GM18868 (cell line): Measurements from ENCODE around the gene EHD1.

Experiments used
- ATAC-seq: cut with Tn5 transposase; IDR thresholded peaks from one replicate; pipeline ENCODE4 v1.9.1; 2021; ENCODE audit warnings: mild to moderate bottlenecking, moderate library complexity; ENCODE audit not compliant: unreplicated experiment

EHD1 gene

GRCh38 chr11:64891880-64892279 lies 13.5 kb upstream of the EHD1 start:
- ATAC-seq = no peak

GRCh38 chr11:64891215-64891848 lies 12.9 kb upstream of the EHD1 start:
- ATAC-seq = no peak

- ATAC-seq = no peak
These were observed 12.1 kb upstream of the EHD1 start for GRCh38 chr11:64890522-64890939.

GRCh38 chr11:64888729-64889511 lies 10.5 kb upstream of the EHD1 start:
- no peak for ATAC-seq

- ATAC-seq = no peak
These were observed 9.9 kb upstream of the EHD1 start for GRCh38 chr11:64888406-64888728.

GRCh38 chr11:64887757-64888405 lies 9.5 kb upstream of the EHD1 start:
- ATAC-seq = no peak

GRCh38 chr11:64887234-64887756 lies 8.9 kb upstream of the EHD1 start:
- ATAC-seq = no peak

GRCh38 chr11:64885367-64886286 lies 7.2 kb upstream of the EHD1 start:
- ATAC-seq = no peak

- ATAC-seq = no peak
These were observed 5.6 kb upstream of the EHD1 start for GRCh38 chr11:64884019-64884418.

- no peak for ATAC-seq
These were observed 5.2 kb upstream of the EHD1 start for GRCh38 chr11:64883575-64883974.

GRCh38 chr11:64882243-64882642 lies 3.8 kb upstream of the EHD1 start:
- ATAC-seq = no peak

GRCh38 chr11:64881476-64881875 lies 3.1 kb upstream of the EHD1 start:
- ATAC-seq = no peak

GRCh38 chr11:64880240-64881001 lies 2.0 kb upstream of the EHD1 start:
- no peak for ATAC-seq

GRCh38 chr11:64879244-64879900 lies 951 bp upstream of the EHD1 start:
- no peak for ATAC-seq

GRCh38 chr11:64878223-64878493 lies 263 bp downstream of the EHD1 start:
- ATAC-seq = no peak

GRCh38 chr11:64877390-64878222 lies 815 bp downstream of the EHD1 start:
- ATAC-seq = no peak

- ATAC-seq = no peak
These were observed 1.5 kb downstream of the EHD1 start for GRCh38 chr11:64876835-64877341.

GRCh38 chr11:64876229-64876750 lies 2.1 kb downstream of the EHD1 start:
- no peak for ATAC-seq
